Glomerular visceral epithelial cell (primary cell): ENCODE measurements around the gene CHN2.

Experiments used
- DNase-seq: peaks from one replicate; pipeline ENCODE4 v3.0.0-alpha.2; 2016; ENCODE audit errors: extremely low spot score

The CHN2 gene

GRCh38 chr7:29284696-29285443, 90.3 kb downstream of the CHN2 start:
- no peak for DNase-seq

GRCh38 chr7:29285444-29285793, 90.8 kb downstream of the CHN2 start:
- peak; percentile 85 for DNase-seq

GRCh38 chr7:29285861-29286260, 91.3 kb downstream of the CHN2 start:
- no peak for DNase-seq

- DNase-seq = peak; percentile 15
Observed at GRCh38 chr7:29287366-29287765, 92.8 kb downstream of the CHN2 start.

- DNase-seq = no peak
Observed at GRCh38 chr7:29288181-29289091, 93.9 kb downstream of the CHN2 start.

- no peak for DNase-seq
Observed at GRCh38 chr7:29289156-29290021, 94.8 kb downstream of the CHN2 start.

GRCh38 chr7:29290829-29291228, 96.3 kb downstream of the CHN2 start:
- DNase-seq = no peak

- DNase-seq = no peak
Observed at GRCh38 chr7:29291723-29292618, 97.4 kb downstream of the CHN2 start.

- DNase-seq = no peak
Observed at GRCh38 chr7:29292886-29293658, 98.5 kb downstream of the CHN2 start.

- DNase-seq = no peak
Observed at GRCh38 chr7:29296421-29296820, 101.8 kb downstream of the CHN2 start.

GRCh38 chr7:29297194-29297890, 102.8 kb downstream of the CHN2 start:
- DNase-seq = no peak

GRCh38 chr7:29299086-29299485, 104.5 kb downstream of the CHN2 start:
- DNase-seq = no peak

GRCh38 chr7:29300026-29300480, 105.5 kb downstream of the CHN2 start:
- no peak for DNase-seq

- no peak for DNase-seq
Observed at GRCh38 chr7:29300649-29301048, 106.1 kb downstream of the CHN2 start.

GRCh38 chr7:29302666-29303395, 108.3 kb downstream of the CHN2 start:
- no peak for DNase-seq

- DNase-seq = no peak
Observed at GRCh38 chr7:29304756-29305155, 110.2 kb downstream of the CHN2 start.

- DNase-seq = no peak
Observed at GRCh38 chr7:29306319-29306991, 111.9 kb downstream of the CHN2 start.

- no peak for DNase-seq
Observed at GRCh38 chr7:29308424-29308823, 113.8 kb downstream of the CHN2 start.
